Muscle of arm (tissue), 12 donors: ENCODE measurements around the gene VPS37D. TPM values are rescaled to one million over a fixed set of nuclear protein-coding genes. Genes with fewer than 3 reads are reported as not detected.
"Not testable (repeated sequence)": the region's sequence is repeated elsewhere in the genome, so short reads cannot be mapped to it uniquely, and the experiment has no call there.

ENCODE experiments used
- DNase-seq: peaks from one replicate; pipeline ENCODE4 v3.0.0-alpha.2; 2013
- polyA plus RNA-seq, 12 donors: library from polyadenylated mRNA; unstranded; fragments of 120-200 nt; gene quantifications; one replicate each; pipeline ENCODE4 v1.2.1, GENCODE V29; 2013; ENCODE audit not compliant: insufficient read length in 12 of 12

Gene VPS37D
- polyA plus RNA-seq, 12 donors = 1.6 to 4.2 (median 2.2) TPM; not detected in 2

- no peak for DNase-seq
Observed at GRCh38 chr7:73644688-73645286, 22.8 kb upstream of the VPS37D start.

- no peak for DNase-seq
Observed at GRCh38 chr7:73645643-73646174, 21.9 kb upstream of the VPS37D start.

DNA sequence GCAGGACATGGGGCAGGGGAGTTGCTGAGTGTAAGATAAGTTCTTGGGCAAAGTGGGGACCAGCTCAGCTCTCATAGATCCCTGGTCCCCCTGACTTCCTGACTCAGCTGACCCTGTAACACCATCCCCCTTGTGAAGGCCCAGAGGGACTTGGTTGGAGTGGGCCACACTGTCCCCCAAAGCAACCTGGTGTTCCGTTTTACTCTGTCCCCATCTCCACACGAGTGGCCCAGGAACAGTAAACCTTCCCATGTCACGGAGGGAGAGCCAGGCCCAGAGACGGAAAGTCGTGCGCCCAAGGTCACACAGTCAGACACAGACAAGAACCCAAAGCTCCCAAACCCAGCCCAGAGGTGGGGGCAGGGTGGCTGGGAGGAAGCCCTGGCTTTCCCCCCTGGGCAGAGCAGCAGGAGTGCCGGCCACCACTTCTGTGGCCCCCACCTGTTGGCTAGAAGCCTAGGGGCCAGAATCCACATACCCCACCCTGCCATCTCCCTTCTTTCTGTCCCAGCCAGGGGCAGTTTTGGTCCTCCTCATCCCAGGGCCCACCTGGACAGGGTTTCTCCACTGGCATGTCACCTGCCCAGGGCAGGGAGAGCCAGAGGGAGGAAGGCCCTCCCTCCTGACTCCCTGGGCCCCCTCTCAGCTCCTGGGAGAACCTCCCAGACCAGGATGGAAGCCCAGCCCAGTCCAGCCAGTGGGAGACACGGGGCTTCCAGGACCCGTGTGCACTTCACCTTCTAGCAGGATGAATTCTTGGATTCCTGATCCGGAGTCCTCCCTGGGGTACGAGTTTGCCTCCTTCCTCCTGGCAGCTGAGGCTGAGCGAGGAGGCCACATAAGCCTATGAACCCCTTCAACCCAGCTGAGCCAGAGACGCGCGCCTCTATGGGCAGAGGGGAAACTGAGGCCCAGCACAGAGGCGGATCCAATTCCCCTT, 20.6 kb upstream of the VPS37D start:
- DNase-seq = no peak

- no peak for DNase-seq
Observed at GRCh38 chr7:73647725-73648592, 19.7 kb upstream of the VPS37D start.

DNA sequence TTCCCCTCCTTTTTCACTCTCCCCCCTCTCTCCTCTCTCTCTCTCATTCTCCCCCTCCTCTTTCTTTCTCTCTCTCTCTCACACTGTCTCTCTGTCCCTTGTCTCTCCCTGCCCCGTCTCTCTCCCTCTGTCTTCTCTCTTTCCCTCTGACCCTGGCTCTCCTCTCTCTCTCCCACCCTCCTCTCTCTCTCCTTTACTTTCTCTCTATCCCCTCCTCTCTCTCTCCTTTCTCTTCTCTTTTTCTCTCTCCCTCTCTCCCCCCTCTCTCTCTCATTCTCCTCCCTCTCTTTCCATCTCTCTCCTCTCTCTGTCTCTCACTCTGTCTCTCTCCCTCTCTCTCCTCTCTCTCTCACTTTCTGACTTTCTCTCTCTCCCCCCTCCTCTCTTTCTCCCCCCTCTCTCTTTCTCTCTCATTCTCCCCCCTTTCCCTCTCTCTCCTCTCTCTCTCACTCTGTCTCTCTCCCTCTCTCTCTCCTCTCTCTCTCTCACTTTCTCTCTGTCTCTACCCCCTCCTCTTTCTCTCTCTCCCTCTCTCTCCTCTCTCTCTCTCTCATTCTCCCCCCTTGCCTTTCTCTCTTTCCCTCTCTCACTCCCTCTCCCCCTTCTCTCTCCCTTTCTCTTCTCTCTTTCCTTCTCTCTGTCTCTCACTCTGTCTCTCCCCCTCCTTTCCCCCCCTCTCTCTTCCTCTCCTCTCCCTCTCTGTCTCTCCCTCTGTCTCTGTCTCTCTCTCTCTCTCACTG, 18.9 kb upstream of the VPS37D start:
- DNase-seq = no peak

DNA sequence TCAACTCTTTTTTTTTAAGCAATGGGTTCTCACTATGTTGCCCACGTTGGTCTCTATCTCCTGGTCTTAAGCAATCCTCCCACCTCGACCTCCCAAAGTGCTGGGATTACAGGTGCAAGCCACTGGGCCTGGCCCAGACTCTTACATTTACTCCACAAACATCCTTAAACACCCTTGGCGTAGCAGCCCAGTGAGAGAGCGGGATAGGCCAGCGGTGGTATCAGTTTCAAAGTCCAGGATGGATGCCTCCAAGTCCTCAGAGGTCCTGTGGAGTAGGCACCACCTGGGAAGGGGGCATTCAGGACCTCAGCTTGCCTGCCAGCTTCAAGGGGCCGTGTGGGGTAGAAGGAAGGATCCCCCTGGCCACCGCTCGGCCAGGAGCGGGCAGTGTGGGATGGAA, 18.1 kb upstream of the VPS37D start:
- no peak for DNase-seq

DNA sequence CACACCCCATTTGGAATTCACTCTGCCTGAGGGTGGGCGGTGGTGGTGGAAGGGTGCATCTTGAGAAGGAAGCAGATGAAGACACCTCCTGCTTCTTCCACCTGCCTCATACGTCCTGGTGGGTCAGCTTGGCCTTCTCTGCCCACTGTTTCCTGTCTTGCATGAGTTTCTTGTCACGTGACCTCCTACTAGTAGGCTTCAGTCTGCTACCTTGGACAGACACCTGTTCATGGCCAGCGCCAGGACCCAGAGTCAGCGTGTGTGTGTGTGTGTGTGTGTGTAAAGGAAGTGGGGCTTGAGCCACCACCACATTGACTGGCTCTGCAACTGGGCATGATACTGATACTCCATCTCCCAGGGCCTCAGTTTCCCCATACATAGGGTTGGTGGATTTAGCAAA, 17.1 kb upstream of the VPS37D start:
- no peak for DNase-seq

DNA sequence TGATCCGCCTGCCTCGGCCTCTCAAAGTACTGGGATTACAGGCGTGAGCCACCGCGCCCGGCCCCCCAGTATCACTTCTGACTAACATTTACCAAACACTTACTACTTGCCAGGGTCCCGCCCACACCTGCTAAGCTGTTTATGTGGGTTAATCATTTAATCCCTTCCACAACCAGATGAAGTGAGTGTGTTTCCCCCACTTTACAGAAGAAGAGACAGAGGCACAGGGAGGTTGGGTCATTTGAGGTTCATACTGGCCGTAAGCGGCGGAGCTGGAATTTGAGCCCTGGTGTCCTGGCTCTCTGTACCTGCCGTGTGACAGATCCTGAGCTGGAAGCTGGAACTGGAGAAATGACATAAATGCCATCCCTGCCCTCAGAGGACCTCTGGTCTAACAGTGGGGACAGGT, 15.1 kb upstream of the VPS37D start:
- DNase-seq = no peak

- not testable (repeated sequence) for DNase-seq
Observed at GRCh38 chr7:73655309-73655708, 12.3 kb upstream of the VPS37D start.

DNA sequence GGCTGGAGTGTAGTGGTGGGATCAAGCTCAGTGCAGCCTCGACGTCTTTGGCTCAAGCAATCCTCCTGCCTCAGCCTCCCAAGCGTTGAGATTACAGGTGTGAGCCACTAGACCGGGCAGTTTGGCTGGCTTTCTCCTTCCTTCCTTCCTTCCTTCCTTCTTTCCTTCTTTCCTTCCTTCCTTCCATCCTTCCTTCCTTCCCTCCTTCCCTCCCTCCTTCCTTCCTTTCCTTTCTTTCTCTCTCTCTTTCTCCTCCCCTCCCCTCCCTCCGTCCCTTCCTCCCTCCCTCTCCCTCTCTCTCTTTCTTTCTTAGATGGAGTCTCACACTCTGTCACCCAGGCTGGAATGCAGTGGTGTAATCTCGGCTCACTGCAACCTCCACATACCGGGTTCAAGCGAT, 7.6 kb upstream of the VPS37D start:
- DNase-seq = no peak

DNA sequence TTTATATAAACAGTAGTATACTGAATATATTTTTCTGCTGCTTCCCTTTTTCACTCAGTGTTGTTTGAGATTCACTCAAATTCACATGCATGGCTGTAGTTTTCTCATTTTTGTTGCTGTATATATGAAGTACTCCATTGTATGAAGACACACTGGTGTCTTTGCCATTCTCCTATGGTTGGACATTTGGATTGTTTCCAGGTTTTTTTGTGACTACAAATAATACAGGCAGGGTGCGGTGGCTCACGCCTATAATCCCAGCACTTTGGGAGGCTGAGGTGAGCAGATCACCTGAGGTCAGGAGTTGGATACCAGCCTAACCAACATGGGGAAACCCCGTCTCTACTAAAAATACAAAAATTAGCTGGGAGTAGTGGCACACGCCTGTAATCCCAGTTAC, 7.0 kb upstream of the VPS37D start:
- DNase-seq = not testable (repeated sequence)

DNA sequence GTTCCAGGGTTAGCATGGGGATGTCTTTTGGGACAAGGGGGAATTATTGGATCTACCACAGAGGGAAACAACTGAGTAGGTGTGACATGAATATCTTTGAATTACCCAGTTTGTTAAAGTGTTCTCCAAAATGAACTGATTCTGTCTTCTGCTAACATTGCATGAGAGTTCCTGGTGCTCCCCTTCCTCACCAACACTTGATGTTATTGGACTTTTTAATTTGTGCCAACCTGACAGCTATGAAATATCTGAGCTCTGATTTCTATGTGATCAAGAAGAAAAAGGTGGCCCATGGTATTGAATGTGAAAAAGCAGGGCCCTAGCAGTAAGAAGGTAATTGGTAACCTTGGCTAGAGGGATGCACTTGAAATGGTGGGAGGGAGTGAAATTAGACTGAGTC, 4.6 kb upstream of the VPS37D start:
- no peak for DNase-seq

DNA sequence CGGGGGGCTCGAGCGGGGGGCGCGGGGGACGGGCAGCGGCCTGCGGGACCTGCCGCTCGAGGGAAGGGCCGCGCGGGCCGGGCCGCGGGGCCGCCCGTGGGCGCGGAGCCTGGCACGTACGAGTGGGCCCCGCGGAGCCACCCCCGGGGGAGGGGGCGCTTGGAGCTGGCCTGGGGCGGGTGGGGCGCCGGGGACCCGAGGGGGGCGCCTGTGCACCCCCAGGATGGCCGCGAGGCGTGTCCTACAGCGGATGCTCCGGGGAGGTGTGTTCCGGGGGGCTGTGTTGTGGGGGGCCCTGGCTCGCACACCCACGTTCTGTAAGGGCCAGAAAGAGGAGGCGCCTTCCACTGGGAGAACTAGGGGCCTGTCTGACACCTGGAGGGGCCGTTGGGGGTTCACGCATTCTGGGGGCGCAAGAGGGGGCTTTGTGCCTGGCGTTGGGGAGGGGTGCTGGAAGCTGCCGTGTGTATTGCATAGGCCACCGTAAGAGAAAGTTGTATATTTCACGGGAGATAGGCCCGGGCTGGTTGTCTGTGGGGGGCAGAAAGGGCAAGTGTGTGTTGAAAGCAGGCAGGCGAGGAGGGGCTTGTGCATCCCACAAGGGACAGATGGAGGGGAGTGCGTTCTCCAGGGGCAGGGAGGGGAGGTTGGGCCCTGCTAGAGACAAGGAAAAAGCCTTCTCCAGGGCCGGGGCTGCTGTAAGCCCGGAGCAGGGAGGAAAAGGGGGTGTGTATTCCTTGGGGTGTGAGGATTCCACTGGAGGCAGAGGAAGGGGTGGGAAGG, 663 bp downstream of the VPS37D start:
- peak; percentile 17 for DNase-seq

DNA sequence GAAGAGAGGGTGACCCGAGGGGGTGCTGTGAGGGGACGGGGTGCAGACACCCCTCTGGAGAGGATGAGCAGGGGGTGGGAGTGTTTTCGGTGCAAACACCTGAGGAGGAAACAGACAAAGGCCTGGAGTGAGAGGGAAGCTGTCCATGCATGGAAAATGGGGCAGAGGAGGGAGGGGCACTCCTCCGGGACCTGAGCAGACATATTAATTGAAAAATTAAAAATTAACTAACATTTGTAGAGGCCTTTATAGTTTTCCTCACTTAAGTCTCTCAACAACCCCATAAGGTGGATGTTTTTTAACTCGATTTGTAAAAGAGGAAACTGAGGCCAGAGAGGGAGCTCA, 1.2 kb downstream of the VPS37D start:
- DNase-seq = no peak

- DNase-seq = no peak
Observed at GRCh38 chr7:73669288-73669701, 1.7 kb downstream of the VPS37D start.

GRCh38 chr7:73669858-73670385, 2.3 kb downstream of the VPS37D start:
- no peak for DNase-seq

DNA sequence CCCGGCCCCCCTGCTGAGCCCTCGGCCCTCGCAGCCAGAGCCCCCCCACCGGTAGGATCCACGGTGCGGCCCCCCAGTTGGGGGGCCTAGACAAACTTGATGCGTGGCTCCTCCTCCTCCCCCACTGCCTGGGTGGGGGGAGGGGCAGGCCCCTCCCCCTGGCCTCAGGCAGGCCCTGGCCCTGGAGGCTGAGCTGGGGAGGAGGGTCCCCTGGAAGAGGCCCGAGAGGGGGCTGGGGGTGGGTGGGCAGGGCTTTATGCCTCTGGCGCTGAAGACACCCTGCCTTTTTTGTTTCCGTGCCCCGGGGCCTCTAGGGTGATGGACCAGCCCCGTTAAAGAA, 3.7 kb downstream of the VPS37D start:
- DNase-seq = no peak

DNA sequence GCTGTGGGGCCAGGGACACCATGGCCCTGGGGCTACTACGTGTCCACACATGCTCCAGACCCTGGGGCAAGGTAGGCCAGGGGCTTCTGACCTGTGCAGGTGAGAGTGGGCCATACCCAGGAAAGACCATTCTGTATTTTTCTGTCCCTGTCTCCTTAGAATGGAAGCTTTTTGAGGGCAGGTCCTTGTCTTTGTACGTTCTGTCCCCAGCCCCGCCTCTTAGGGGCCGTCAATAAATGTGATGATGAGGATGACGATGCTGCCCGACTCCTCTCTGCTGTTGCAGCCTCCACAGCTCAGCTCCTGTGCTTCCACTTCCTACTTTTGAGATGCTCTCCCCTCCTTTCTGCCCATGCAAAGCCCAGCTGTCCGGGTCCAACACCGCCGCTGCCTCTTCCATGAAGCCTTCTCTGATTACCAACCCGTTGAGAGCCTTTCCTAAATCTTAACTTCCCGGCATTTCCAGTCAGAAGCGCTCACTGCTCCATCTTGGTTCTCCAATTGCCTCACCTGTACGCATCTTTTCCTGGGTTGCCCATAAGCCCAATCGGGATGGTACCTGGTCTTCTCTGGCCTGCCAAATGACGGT, 4.3 kb downstream of the VPS37D start:
- DNase-seq = no peak

DNA sequence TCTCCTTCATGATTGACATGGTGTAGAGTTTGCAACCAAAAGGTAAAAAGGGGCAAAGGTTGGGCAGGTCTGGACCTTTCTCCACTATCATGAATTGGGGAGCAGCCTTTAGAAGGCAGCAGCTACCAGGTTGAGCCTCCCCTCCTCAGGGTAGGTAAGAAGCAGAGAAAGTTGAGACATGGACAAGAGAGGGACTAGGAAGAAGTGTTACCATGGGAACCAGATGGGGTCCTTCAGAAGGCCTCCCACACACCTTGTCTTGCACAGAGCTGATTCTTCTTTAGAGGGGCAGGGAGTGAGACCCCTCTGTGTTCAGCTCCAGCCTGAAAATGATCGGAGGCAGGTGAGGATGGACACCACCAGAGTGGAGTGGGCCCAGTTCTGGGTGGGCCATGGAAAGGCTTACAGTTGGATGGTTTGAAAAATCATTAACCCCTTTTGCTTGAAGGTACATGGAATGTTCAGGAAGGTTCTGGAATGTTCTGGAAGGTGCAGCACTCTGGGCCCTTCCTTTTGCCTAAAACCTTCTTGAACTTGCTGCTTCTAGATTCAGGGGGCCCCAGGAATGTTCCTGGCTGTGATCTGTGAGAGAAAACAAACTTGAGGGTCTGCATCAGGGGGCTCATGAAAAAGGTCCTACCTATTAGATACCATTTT, 7.0 kb downstream of the VPS37D start:
- no peak for DNase-seq

DNA sequence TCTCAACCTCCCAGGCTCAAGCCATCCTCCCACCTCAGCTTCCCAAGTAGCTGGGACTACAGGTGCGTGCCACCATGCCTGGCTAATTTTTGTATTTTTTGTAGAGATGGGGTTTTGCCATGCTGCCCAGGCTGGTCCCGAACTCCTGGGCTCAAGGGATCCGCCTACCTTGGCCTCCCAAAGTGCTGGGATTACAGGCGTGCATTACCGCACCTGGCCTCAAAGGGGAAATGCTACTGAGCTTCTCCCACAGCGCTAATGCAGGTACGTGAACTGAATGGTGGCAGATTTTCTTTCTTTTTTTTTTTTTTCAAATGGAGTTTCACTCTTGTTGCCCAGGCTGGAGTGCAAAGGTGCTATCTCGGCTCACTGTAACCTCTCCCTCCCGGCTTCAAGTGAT, 8.4 kb downstream of the VPS37D start:
- DNase-seq = not testable (repeated sequence)
